KOPT-K1 (cell line): ENCODE results near the gene ANO4.
"Not testable (repeated sequence)": the region's sequence is repeated elsewhere in the genome, so short reads cannot be mapped to it uniquely, and the experiment has no call there.

ENCODE experiments used
- H3K27ac ChIP-seq: fragments of 200-600 bp; sonication (generic); 2 replicates; pipeline ENCODE4 v1.5.1; 2016; ENCODE audit warnings: antibody characterized with exemption, mild to moderate bottlenecking, low read depth, low read length; ENCODE audit not compliant: poor library complexity, severe bottlenecking
- H3K36me3 ChIP-seq: fragments of 200-600 bp; sonication (generic); 2 replicates; pipeline ENCODE4 v1.5.1; 2017; ENCODE audit warnings: antibody characterized with exemption, mild to moderate bottlenecking, low read length, moderate library complexity; ENCODE audit not compliant: insufficient read depth
- H3K9me3 ChIP-seq: fragments of 200-600 bp; sonication (generic); 2 replicates; pipeline ENCODE4 v1.5.1; 2017; ENCODE audit warnings: antibody characterized with exemption, low read length, mild to moderate bottlenecking; ENCODE audit not compliant: insufficient read depth, poor library complexity, severe bottlenecking

ANO4 gene

DNA sequence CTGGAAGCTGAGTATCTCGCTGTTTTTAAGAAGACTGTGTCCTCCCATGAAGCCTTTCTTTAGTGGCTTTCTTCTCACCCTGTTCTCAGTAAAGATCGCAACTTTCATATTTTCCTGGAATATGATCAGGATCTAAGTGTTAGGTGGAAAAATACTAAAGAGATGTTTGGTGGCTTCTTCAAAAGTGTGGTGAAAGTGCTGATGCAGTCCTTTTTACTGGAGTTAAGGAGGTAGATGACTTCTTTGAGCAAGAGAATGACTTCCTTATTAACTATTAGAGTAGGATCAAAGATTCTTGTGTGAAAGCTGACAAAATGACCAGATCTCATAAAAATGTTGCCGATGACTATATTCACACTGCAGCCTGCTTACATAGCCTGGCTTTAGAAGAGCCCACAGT lies 273.8 kb downstream of the ANO4 start:
- H3K36me3 ChIP-seq = no peaks in the 10 kb centered on the region
- no peak overlapping the region for H3K27ac ChIP-seq
- H3K9me3 ChIP-seq = no peaks in the 10 kb centered on the region

DNA sequence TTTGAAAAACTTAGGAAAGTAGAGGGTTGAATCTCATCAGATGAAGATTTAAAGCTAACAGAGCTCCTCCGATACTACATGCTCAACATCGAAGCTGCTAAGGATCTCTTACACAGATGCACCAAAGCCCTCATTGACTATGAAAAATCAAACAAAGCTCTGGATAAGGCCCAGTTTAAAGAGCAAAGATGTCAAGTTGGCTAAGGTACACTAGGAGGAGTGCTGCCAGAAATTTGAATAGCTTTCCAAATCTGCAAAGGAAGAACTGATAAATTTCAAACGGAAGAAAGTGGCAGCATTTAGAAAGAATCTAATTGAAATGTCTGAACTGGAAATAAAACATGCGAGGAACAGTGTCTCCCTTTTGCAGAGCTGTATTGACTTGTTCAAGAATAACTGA lies 274.3 kb downstream of the ANO4 start:
- Histone ChIP-seq H3K27ac (no peak overlapping the region), H3K9me3 (no peaks in the 10 kb centered on the region)

GRCh38 chr12:101074940-101075680 lies 280.5 kb downstream of the ANO4 start:
- H3K27ac ChIP-seq = no peak overlapping the region
- no peaks in the 10 kb centered on the region for H3K9me3 ChIP-seq
- H3K36me3 ChIP-seq = no peaks in the 10 kb centered on the region

More for the DNA sequence above, 274.3 kb downstream of the ANO4 start:
- no peaks in the 10 kb centered on the region for H3K36me3 ChIP-seq

DNA sequence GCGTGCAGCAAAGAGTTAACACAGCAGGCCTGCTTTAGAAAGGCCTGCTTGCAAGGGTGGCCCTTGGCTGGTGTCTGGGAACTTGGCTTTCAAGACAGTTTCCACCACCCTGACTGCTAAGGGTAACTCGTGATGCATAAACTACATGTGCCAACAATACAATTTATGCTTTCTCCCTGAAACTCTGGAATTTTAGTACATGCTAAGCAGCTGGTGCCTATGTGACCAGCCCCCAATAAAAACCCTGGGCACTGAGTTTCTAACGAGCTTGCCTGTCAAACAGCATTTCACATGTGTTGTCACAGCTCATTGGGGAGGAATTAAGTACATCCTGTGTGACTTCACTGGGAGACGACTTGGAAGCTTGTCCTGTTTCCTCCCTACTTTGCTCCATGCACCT lies 282.3 kb downstream of the ANO4 start:
- no peaks in the 10 kb centered on the region for H3K9me3 ChIP-seq
- H3K27ac ChIP-seq = no peak overlapping the region
- no peaks in the 10 kb centered on the region for H3K36me3 ChIP-seq

DNA sequence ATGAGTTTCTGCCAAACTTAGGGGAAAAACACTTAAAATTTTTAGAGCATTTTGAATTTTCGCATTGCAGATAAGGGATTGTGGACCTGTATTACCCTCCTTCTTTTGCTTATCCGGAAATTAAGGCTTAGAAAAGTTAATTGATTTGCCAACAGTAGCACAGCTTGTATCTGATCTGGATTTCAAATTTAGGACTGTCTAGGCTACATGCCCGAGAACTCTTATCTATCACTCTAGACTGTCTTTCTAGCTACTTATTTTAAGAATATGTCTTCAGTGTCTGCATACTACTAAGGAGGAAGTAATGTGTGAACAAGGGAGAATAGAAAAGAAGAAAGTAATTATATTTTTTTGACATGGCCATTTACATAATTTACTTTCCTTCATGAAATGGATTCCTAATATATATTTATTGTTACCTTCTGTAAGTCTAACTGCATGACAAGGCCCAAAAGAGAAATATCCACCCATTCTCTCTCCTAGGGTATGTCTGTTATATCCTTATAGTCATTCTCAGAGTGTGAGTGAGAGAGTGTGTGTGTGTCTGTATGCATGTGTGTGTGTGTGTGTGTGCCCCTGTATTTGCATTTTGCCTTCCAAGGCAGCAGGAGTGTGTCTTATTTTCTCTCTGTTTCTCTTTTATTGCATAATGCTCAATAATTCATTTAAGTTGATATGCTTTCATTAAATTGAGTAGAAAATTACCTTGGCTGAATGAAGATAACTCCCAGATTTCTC lies 283.4 kb downstream of the ANO4 start:
- H3K9me3 ChIP-seq = no peaks in the 10 kb centered on the region
- H3K27ac ChIP-seq = no peak overlapping the region
- H3K36me3 ChIP-seq = no peaks in the 10 kb centered on the region

DNA sequence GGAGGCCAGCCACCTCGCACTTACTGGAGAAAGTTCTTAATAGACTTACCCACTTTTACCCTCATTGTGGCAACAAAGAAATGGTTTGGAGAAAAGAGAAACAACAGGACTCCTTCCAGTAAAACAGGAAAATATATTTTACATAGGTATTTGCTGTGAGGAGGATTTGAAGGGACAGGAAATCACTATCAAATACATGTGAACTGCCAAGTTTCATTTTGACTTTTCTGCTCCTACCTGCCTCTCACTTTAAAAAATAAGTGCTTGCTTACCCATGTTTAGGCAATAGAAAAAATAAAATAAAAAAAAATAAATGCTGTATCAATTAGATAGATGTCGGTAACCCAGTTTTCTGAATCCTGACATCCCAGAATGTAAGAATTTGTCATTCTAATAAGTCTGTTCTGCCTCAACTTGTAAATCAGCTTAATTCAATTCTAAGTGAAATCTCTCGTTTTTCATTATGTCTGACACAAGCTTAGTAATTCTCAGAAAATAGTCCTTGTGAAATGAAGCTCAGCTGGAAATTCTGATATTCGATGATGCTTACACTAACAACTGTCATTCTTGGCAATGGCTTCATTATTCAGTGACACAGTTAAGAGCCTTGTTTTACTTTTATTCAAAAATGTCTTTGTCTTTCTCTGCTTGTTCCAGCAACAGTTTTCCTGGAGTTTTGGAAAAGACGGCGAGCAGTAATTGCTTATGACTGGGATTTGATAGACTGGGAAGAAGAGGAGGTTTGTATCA lies 284.1 kb downstream of the ANO4 start:
- Histone ChIP-seq H3K36me3 (no peaks in the 10 kb centered on the region), H3K9me3 (no peaks in the 10 kb centered on the region), H3K27ac (no peak overlapping the region)

- no peak overlapping the region for H3K27ac ChIP-seq
- H3K9me3 ChIP-seq = no peaks in the 10 kb centered on the region
- H3K36me3 ChIP-seq = no peaks in the 10 kb centered on the region
Measured at GRCh38 chr12:101082706-101083105, 288.1 kb downstream of the ANO4 start.

DNA sequence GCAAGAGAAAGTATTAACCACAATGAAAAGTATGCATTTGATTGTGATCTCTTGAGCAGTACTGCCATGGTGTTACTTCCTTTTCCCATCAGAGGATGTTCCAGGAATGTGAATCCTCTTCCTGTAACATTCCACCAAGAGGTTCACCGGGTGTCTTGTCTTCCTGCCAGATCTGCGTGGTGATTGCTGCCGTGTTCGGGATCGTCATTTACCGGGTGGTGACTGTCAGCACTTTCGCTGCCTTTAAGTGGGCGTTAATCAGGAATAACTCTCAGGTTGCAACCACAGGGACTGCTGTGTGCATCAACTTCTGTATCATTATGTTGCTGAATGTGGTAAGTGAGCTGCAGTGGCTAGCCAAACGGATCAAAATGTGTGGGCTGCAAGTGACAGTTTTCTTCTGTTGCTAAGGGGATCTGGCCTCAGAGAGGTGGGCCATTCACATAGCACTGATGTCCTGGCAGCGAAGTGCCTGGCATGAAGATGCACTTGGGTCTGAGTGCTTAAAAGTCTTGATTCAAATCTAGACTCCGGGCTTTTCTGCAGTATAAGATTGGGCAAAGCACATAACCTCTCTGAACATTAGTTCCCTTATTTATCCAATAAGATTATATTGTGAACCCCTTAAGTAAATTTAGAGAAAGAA lies 292.0 kb downstream of the ANO4 start:
- Histone ChIP-seq H3K36me3 (no peaks in the 10 kb centered on the region), H3K27ac (no peak overlapping the region), H3K9me3 (no peaks in the 10 kb centered on the region)

- Histone ChIP-seq H3K36me3 (no peaks in the 10 kb centered on the region), H3K9me3 (no peaks in the 10 kb centered on the region), H3K27ac (no peak overlapping the region)
Measured at GRCh38 chr12:101087920-101088319, 293.3 kb downstream of the ANO4 start.

DNA sequence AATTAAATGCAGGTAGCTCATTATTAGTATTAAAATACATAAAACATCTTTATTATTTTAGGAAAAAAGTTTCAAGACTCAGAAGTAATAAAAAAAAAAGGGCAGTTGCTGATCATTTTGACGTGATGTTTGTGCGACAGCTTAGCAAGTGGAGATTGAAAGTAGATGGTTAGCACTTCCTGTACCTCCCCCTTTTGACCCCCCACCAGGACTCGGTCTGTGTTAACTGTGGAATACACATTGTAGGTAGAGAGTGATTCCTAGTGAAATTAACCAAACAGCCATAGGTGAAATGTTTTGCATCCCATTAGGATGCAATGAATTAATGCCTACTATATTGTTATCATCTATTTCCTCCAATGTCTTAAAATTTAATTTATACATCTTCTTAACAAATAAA lies 294.7 kb downstream of the ANO4 start:
- H3K9me3 ChIP-seq = no peaks in the 10 kb centered on the region
- H3K27ac ChIP-seq = no peak overlapping the region
- H3K36me3 ChIP-seq = no peaks in the 10 kb centered on the region

DNA sequence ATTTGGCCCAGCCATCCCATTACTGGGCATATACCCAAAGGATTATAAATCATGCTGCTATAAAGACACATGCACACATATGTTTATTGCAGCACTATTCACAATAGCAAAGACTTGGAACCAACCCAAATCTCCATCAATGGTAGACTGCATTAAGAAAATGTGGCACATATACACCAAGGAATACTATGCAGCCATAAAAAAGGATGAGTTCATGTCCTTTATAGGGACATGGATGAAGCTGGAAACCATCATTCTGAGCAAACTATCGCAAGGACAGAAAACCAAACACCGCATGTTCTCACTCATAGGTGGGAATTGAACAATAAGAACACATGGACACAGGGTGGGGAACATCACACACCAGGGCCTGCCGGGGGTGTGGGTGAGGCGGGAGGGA lies 295.6 kb downstream of the ANO4 start:
- H3K9me3 ChIP-seq, H3K36me3 ChIP-seq, H3K27ac ChIP-seq: not testable (repeated sequence)

GRCh38 chr12:101097829-101098580 lies 303.4 kb downstream of the ANO4 start:
- no peaks in the 10 kb centered on the region for H3K9me3 ChIP-seq
- no peak overlapping the region for H3K27ac ChIP-seq
- no peaks in the 10 kb centered on the region for H3K36me3 ChIP-seq

- H3K36me3 ChIP-seq = no peaks in the 10 kb centered on the region
- no peaks in the 10 kb centered on the region for H3K9me3 ChIP-seq
- H3K27ac ChIP-seq = no peak overlapping the region
Measured at GRCh38 chr12:101107032-101107763, 312.6 kb downstream of the ANO4 start.

GRCh38 chr12:101108130-101108529 lies 313.6 kb downstream of the ANO4 start:
- Histone ChIP-seq H3K9me3 (no peaks in the 10 kb centered on the region), H3K36me3 (no peaks in the 10 kb centered on the region), H3K27ac (no peak overlapping the region)
